WTC11 (cell line): ENCODE results near the gene POLD1.

Experiments used
- FOXK1 ChIP-seq: sonication (generic); formaldehyde crosslinking; IDR thresholded peaks from 2 replicates; pipeline ENCODE4 v1.8.0; 2022; ENCODE audit warnings: mild to moderate bottlenecking, moderate library complexity, missing genetic modification reagents
- JUN ChIP-seq: sonication (generic); formaldehyde crosslinking; IDR thresholded peaks from 2 replicates; pipeline ENCODE4 v1.8.0; 2023; ENCODE audit warnings: mild to moderate bottlenecking, missing genetic modification reagents
- NR2C2 ChIP-seq: sonication (generic); formaldehyde crosslinking; IDR thresholded peaks from 2 replicates; pipeline ENCODE4 v1.8.0; 2022; ENCODE audit warnings: mild to moderate bottlenecking, missing genetic modification reagents
- OVOL2 ChIP-seq: fragments of 250-450 bp; sonication (Bioruptor Pico); IDR thresholded peaks from 2 replicates; pipeline ENCODE4 v1.9.0; 2021; ENCODE audit warnings: mild to moderate bottlenecking, borderline replicate concordance
- TP53 ChIP-seq: sonication (generic); formaldehyde crosslinking; IDR thresholded peaks from 2 replicates; pipeline ENCODE4 v1.8.1; 2023; ENCODE audit warnings: mild to moderate bottlenecking, missing genetic modification reagents
- TF ChIP-seq, protein P1 (sequence below): fragments of 200-600 bp; IDR thresholded peaks from 2 replicates; pipeline ENCODE4 v1.8.0; 2022; ENCODE audit warnings: antibody characterized with exemption
- TF ChIP-seq, protein P2 (sequence below): sonication (generic); formaldehyde crosslinking; IDR thresholded peaks from 2 replicates; pipeline ENCODE4 v1.8.0; 2022; ENCODE audit warnings: mild to moderate bottlenecking, missing genetic modification reagents
- TF ChIP-seq, protein P3 (sequence below): sonication (generic); formaldehyde crosslinking; IDR thresholded peaks from 2 replicates; pipeline ENCODE4 v1.8.0; 2022; ENCODE audit warnings: mild to moderate bottlenecking, missing genetic modification reagents
- TF ChIP-seq, protein P4 (sequence below): sonication (generic); formaldehyde crosslinking; IDR thresholded peaks from 2 replicates; pipeline ENCODE4 v1.8.0; 2023; ENCODE audit warnings: mild to moderate bottlenecking, missing genetic modification reagents
- TF ChIP-seq, protein P5 (sequence below): sonication (generic); formaldehyde crosslinking; IDR thresholded peaks from 2 replicates; pipeline ENCODE4 v1.8.1; 2023; ENCODE audit warnings: mild to moderate bottlenecking, missing genetic modification reagents, moderate library complexity
- TF ChIP-seq, protein P6 (sequence below): fragments of 250-450 bp; sonication (Bioruptor Pico); IDR thresholded peaks from 2 replicates; pipeline ENCODE4 v1.9.0; 2021; ENCODE audit warnings: mild to moderate bottlenecking
- TF ChIP-seq, protein P7 (sequence below): fragments of 250-450 bp; sonication (Bioruptor Pico); IDR thresholded peaks from 2 replicates; pipeline ENCODE4 v1.9.0; 2021; ENCODE audit warnings: mild to moderate bottlenecking, borderline replicate concordance

DNA sequence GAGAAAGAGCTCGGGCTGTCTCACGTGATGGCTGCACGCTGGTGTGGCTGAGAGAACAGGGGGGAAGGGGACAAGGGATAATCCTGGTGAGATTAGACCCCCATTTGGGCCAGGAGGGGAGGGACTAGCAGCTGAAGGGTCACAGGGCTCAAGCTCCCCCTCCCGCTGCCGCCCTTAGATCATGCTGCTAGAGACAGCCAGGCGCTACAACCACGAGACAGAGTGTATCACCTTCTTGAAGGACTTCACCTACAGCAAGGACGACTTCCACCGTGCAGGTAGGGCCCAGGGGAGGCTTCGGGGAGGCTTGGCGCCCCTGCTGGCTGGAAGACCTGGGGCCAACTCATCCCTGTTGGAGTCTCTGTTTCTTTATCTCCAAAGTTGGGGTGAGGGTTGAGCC is 4.5 kb upstream of the POLD1 start:
- TF ChIP-seq, protein P1, sequence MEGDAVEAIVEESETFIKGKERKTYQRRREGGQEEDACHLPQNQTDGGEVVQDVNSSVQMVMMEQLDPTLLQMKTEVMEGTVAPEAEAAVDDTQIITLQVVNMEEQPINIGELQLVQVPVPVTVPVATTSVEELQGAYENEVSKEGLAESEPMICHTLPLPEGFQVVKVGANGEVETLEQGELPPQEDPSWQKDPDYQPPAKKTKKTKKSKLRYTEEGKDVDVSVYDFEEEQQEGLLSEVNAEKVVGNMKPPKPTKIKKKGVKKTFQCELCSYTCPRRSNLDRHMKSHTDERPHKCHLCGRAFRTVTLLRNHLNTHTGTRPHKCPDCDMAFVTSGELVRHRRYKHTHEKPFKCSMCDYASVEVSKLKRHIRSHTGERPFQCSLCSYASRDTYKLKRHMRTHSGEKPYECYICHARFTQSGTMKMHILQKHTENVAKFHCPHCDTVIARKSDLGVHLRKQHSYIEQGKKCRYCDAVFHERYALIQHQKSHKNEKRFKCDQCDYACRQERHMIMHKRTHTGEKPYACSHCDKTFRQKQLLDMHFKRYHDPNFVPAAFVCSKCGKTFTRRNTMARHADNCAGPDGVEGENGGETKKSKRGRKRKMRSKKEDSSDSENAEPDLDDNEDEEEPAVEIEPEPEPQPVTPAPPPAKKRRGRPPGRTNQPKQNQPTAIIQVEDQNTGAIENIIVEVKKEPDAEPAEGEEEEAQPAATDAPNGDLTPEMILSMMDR, result no peak
- TF ChIP-seq, protein P2, sequence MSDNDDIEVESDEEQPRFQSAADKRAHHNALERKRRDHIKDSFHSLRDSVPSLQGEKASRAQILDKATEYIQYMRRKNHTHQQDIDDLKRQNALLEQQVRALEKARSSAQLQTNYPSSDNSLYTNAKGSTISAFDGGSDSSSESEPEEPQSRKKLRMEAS (CRISPR knock-in tag), result no peak
- TF ChIP-seq, protein P3, sequence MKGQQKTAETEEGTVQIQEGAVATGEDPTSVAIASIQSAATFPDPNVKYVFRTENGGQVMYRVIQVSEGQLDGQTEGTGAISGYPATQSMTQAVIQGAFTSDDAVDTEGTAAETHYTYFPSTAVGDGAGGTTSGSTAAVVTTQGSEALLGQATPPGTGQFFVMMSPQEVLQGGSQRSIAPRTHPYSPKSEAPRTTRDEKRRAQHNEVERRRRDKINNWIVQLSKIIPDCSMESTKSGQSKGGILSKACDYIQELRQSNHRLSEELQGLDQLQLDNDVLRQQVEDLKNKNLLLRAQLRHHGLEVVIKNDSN (CRISPR knock-in tag), result no peak
- TF ChIP-seq, protein P4, sequence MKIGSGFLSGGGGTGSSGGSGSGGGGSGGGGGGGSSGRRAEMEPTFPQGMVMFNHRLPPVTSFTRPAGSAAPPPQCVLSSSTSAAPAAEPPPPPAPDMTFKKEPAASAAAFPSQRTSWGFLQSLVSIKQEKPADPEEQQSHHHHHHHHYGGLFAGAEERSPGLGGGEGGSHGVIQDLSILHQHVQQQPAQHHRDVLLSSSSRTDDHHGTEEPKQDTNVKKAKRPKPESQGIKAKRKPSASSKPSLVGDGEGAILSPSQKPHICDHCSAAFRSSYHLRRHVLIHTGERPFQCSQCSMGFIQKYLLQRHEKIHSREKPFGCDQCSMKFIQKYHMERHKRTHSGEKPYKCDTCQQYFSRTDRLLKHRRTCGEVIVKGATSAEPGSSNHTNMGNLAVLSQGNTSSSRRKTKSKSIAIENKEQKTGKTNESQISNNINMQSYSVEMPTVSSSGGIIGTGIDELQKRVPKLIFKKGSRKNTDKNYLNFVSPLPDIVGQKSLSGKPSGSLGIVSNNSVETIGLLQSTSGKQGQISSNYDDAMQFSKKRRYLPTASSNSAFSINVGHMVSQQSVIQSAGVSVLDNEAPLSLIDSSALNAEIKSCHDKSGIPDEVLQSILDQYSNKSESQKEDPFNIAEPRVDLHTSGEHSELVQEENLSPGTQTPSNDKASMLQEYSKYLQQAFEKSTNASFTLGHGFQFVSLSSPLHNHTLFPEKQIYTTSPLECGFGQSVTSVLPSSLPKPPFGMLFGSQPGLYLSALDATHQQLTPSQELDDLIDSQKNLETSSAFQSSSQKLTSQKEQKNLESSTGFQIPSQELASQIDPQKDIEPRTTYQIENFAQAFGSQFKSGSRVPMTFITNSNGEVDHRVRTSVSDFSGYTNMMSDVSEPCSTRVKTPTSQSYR (CRISPR knock-in tag), result no peak
- no peak for TF ChIP-seq OVOL2
- TF ChIP-seq TP53 (CRISPR knock-in tag), result no peak
- TF ChIP-seq, protein P5, sequence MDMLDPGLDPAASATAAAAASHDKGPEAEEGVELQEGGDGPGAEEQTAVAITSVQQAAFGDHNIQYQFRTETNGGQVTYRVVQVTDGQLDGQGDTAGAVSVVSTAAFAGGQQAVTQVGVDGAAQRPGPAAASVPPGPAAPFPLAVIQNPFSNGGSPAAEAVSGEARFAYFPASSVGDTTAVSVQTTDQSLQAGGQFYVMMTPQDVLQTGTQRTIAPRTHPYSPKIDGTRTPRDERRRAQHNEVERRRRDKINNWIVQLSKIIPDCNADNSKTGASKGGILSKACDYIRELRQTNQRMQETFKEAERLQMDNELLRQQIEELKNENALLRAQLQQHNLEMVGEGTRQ (CRISPR knock-in tag), result no peak
- TF ChIP-seq JUN, result no peak
- no peak for TF ChIP-seq FOXK1 (CRISPR knock-in tag)
- TF ChIP-seq, protein P6, sequence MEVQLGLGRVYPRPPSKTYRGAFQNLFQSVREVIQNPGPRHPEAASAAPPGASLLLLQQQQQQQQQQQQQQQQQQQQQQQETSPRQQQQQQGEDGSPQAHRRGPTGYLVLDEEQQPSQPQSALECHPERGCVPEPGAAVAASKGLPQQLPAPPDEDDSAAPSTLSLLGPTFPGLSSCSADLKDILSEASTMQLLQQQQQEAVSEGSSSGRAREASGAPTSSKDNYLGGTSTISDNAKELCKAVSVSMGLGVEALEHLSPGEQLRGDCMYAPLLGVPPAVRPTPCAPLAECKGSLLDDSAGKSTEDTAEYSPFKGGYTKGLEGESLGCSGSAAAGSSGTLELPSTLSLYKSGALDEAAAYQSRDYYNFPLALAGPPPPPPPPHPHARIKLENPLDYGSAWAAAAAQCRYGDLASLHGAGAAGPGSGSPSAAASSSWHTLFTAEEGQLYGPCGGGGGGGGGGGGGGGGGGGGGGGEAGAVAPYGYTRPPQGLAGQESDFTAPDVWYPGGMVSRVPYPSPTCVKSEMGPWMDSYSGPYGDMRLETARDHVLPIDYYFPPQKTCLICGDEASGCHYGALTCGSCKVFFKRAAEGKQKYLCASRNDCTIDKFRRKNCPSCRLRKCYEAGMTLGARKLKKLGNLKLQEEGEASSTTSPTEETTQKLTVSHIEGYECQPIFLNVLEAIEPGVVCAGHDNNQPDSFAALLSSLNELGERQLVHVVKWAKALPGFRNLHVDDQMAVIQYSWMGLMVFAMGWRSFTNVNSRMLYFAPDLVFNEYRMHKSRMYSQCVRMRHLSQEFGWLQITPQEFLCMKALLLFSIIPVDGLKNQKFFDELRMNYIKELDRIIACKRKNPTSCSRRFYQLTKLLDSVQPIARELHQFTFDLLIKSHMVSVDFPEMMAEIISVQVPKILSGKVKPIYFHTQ (CRISPR knock-in tag), result no peak
- TF ChIP-seq, protein P7, sequence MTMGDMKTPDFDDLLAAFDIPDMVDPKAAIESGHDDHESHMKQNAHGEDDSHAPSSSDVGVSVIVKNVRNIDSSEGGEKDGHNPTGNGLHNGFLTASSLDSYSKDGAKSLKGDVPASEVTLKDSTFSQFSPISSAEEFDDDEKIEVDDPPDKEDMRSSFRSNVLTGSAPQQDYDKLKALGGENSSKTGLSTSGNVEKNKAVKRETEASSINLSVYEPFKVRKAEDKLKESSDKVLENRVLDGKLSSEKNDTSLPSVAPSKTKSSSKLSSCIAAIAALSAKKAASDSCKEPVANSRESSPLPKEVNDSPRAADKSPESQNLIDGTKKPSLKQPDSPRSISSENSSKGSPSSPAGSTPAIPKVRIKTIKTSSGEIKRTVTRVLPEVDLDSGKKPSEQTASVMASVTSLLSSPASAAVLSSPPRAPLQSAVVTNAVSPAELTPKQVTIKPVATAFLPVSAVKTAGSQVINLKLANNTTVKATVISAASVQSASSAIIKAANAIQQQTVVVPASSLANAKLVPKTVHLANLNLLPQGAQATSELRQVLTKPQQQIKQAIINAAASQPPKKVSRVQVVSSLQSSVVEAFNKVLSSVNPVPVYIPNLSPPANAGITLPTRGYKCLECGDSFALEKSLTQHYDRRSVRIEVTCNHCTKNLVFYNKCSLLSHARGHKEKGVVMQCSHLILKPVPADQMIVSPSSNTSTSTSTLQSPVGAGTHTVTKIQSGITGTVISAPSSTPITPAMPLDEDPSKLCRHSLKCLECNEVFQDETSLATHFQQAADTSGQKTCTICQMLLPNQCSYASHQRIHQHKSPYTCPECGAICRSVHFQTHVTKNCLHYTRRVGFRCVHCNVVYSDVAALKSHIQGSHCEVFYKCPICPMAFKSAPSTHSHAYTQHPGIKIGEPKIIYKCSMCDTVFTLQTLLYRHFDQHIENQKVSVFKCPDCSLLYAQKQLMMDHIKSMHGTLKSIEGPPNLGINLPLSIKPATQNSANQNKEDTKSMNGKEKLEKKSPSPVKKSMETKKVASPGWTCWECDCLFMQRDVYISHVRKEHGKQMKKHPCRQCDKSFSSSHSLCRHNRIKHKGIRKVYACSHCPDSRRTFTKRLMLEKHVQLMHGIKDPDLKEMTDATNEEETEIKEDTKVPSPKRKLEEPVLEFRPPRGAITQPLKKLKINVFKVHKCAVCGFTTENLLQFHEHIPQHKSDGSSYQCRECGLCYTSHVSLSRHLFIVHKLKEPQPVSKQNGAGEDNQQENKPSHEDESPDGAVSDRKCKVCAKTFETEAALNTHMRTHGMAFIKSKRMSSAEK, result no peak
- TF ChIP-seq NR2C2 (CRISPR knock-in tag), result no peak
